ENCODE measurements around the gene PSMB5.

The PSMB5 gene

DNA sequence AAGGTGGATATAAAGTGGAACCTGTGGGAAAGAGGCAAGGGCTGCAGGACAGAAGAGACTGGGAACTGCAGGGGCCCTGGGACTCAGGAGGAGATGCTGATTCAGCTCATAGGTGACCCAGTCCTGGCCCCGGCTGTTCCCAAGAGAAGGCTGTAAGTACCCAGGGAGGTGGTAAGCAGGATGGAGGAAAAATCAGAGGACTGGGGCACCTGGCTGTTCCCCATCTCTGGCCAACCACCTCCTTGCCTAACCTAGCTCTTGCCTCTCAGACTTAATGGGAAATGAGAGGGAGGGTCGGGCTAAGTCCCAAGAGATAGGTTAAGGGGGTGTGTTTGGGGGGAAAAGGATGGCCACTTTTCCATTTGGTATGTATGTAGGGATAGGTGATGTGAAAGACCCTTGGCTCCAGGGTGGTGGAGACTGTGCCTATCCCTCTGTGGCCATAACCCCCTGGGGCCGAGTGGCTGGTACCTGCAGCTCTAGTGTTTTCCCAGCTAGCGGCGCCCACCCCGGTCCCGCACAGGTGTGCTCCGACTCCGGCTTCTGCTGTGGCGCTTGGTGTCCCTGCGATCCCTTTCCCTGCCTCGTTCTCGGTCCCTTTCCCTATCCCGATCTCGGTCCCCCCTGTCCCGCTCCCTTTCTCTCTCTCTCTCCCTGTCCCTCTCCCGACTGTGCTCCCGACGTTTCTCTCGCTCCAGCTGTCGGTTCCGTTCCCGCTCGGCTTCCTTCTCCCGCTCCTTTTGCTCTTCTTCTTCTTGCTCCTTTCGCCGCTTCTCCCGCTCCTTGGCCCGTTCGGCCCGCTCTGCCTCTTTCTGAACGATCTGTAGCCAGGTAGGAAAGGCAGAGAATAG, 24.2 kb upstream of the PSMB5 start:
- DNase-seq = no peak

GRCh38 chr14:23057757-23058653, 23.3 kb upstream of the PSMB5 start:
- DNase-seq = peak; percentile 83 to 85

- DNase-seq = peak; percentile 56 to 62
Observed at GRCh38 chr14:23056956-23057756, 22.5 kb upstream of the PSMB5 start, which contains the start of gene CDH24. CDH24 (minus strand) TSS chr14:23057520; CDS start chr14:23055733, 1,787 bp downstream.

- peak; percentile 66 to 67 for DNase-seq
Observed at GRCh38 chr14:23056145-23056955, 21.6 kb upstream of the PSMB5 start.

DNA sequence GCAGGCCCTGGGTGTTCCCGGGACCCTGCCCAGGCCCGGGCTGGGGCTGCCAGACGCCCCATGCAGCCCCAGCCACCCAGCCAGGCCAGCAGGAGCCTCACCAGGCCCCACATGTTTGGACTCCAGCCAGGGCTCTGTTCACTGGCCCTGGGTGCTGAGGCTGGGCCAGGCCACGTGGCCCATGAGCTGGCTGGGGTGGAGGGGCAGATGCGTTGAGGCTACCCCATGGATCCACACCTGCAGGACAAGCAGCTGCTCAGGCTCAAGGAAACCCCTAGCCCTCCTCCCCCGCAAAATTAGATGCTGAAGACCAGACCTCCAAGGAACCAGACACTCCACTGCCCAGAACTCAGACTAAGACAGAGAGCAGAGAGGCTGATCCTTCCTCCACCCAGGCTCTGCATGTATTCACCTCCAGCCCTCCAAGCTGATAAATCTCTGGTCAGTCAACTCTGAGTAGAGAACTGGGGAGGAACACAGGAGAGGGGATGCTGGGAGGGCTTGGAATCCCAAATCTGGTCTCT, 21.0 kb upstream of the PSMB5 start:
- no peak for DNase-seq

DNA sequence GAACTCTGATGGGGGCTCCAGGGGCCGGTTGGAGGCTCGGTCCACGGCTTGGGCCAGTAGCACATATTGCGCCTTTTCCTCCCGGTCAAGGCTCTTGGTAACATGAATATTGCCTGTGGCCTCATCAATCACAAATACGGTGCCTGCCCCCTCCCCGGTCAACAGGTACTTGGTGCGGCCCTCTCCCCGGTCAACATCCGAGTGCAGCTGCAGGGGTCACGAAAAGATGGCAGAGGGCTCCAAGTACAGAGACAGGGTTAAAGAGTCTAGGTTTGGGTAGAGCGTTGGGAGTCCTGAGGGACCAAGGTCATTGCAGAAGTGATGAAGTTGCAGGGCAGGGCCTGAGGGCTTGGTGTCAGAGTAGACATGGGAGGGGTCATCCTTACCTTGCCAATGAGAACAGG, 20.4 kb upstream of the PSMB5 start:
- no peak for DNase-seq

GRCh38 chr14:23054000-23054811, 19.5 kb upstream of the PSMB5 start:
- DNase-seq = no peak

DNA sequence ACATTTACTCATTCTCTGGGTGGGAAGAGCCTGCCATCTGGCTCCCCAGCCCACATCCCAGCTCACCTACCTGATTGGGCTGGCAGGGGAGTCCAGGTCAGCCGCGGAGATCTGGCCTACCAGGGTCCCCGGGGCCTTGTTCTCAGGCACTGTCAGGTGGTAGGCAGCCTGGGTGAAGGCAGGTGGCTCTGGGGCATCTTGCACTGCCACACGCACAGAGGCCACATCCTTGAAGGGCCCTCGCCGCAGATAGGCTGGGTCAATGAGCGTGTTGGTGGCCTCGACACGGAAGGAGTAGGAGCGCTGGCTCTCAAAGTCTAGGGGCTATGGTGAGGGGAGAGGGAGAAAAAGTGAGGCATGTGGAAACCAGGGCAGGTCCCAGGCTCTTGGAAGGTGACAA, 18.7 kb upstream of the PSMB5 start:
- no peak for DNase-seq

- no peak for DNase-seq
Observed at GRCh38 chr14:23052671-23053070, 18.0 kb upstream of the PSMB5 start.

DNA sequence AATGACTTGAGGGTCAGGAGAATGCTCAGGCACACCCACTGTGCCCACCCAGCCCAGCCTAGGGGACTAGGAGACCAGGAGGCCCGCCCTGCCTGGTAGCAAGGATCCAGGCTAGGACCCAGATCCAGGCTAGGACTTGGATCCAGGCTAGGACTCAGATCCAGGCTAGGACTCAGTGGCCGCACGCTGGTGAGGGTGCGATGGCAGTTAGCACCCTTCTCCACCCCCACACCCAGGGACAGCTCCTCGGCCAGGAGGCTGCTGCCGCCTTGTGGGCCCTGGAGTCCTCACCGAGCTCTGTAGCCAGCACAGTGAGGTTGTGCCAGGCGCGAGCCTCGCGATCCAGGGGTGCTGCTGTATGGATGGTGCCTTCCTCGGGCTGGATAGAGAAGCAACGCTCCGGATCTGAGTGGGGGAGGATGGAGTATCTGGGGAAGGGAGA, 17.5 kb upstream of the PSMB5 start:
- DNase-seq = no peak

DNA sequence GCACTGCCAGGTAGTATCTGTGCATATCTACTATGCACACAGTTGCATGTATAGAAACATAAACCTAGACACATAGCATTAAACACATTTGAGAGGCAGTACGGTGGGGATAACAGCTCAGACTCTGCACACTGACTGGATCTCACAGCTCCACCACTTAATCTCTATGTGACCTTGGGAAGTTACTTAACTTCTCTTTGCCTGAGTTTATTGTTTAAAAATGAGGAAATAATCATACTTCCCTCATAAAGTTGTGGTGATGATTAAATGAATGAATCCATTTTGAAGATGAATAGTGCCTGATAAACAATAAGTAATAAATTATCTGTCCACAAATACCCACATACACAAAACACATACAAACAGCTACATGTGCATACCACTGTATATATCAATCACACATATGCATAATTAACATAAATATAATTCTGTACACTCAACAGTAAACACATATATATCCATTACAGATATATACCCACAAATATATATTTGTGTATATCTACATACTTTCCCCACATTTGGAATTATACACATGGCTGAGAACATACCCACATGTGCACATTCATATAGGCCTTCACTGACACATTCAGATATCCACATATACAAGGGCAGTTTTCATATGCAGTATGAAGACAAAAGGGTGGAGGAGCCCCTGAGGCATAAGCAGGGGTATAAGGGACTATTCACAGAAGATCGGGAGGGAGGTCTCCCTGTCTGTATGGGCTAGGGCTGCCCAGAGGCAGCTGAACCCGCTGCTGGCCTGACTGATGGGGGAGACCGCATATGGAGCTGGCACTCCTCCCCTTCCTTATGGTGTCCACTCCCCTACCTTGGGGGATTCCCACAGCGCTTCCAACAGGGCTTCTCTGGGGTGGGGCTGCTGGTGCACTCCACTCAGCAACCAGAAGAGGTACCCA, 16.7 kb upstream of the PSMB5 start:
- no peak for DNase-seq

DNA sequence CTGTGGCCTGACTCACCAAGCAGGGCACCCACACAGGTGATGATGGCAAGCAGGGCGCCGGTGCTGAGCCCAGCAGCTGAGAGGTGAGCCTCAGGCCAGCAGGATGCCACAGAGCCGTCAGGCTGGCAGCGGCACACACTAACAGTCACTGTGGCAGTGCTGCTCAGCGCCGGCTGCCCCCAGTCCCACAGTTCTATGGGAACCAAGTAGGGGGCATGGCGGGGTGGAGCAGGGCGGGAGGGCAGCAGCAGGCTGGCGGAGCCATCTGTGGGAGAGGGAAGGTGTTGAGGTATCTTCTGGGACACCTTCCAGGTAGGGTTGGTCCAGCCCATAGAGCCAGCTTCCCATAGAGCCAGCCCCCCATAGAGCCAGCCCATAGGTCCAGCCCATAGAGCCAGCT, 14.3 kb upstream of the PSMB5 start:
- no peak for DNase-seq

DNA sequence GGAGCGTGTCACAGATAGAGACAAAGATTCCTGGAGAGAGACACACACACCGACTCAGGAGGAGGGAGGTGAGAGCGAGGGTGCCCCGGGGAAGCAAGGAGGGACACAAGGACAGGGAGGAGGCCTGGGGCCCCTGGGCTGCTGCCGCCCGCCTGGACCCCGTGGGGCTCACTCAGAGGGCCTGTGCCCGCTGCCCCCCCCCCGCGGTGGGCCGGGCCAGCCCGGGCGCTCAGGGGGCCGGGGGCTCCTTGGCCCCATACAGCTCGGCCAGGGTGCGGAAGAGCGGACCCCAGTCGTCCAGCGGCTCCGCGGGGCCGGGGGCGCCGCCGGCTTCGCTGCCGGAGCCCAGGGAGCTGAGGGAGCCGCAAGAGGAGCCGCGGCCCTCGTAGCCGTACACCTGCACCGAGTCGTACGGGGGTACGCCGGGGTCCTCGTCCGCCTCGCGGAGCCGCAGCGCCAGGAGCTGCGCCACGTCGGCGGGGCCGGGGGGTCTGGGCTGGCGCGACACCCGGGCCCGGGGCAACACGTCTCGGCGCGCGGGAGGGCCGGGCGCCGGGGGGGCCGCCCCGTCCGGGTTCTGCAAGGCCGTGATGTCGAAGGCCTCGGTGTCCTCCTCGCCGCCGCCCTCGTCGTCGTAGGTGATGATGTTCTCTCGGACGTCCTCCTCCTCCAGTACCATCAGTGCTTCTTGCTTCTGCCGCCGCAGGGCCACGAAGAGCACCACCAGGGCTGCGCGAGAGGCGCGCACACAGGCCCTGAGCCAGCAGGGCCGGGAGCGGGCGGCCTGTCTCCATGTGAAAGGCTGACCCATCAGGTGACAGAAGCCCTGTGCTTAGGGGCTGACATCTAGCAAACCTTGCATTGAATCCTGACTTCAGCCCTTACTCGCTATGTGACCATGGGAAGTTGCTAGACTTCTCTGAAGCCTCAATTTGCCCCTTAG, 13.3 kb upstream of the PSMB5 start:
- DNase-seq = no peak

DNA sequence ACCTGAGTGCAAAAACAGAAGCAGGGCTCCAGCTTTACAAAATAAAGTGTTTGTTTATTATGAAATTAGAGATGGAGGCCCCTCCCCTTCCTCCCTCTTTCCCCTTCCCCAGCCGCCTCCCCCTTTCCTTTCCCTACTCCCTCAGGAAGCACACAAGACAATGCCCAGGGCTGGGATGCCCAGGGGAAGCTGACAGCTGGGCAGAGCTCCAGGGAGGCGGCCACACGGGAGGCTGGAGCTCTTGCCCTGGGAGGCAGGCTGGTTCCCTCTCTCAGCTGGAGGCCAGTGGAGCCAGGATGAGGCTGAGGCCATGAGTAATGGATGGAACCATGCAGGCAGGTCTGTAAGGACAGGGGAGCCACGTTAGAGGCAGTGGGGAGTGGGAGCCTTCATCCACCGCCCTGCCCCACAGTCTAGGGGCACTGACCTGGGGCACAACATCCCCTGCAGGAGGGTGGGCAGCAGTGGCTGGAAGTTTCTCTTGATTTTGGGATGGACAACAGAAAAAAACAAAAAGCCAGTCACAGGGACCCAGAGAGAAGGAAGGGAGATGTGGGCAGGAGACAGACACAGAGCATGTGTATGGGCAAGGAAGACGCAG, 12.4 kb upstream of the PSMB5 start:
- no peak for DNase-seq

DNA sequence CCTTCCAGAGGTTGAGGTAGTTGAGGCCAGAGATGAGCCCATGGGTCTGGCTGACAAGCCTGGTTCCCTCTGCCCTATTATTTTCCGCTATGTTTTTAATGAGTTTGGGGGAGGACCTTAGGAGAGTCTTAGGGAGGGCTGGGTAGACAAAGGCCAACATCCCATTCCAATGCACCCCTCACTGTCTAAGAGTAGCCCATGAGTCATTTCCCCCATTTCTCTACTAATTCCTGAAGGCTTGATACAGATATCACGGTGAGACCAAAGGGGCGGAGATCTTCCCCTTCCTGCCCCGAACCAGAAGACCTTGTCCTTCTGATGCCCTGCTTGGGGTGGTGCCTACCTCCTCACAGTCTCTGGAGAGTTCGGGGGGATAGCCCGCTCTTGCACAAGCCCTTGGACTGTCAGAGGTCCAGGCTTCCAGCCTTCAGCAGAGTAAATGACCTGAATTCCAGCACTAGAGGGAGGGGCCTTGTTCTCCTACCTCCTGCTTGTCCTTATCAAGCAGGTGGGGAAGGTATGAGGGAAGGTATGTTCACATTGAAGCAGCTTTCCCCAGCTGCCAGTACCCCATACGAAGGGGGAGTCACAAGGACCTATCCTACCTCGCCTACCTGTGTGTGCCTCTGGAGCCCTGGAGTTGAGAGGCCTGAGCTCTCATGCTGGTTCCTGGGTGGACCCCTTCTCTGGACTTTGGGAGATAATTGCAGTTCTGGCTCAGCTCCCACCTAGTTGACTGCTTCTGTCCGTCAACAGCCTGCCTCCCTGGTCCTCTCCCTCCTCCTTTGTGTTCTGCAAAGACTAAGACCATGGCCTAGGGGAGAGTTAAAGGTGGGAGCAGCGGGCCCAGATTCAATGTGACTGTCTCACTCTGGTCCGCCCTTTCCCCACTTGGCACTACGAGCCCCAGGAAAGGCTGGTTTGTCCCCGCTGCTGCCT, 11.0 kb upstream of the PSMB5 start:
- no peak for DNase-seq

- no peak for DNase-seq
Observed at GRCh38 chr14:23044840-23045239, 10.1 kb upstream of the PSMB5 start.

GRCh38 chr14:23043754-23044153, 9.1 kb upstream of the PSMB5 start:
- DNase-seq = no peak
